ENCODE results near the gene CSN1S1.
"Not testable (repeated sequence)": the region's sequence is repeated elsewhere in the genome, so short reads cannot be mapped to it uniquely, and the experiment has no call there.

Gene CSN1S1

GRCh38 chr4:69896530-69897116 is 34.2 kb upstream of the CSN1S1 start:
- no peak overlapping the region for H3K27ac ChIP-seq
- DNase-seq (ENCODE audit: low spot score), result no peak
- no peak overlapping the region for H3K4me3 ChIP-seq
- no peak for TF ChIP-seq CTCF (IDR thresholded peaks at IDR 0.05)

GRCh38 chr4:69907151-69907550 is 23.7 kb upstream of the CSN1S1 start:
- Histone ChIP-seq H3K27ac (no peak overlapping the region), H3K4me3 (no peak overlapping the region)
- no peak for DNase-seq (ENCODE audit: low spot score)
- no peak for TF ChIP-seq CTCF (IDR thresholded peaks at IDR 0.05)

- DNase-seq (ENCODE audit: low spot score), result no peak
- Histone ChIP-seq H3K27ac (no peak overlapping the region), H3K4me3 (no peak overlapping the region)
- no peak for TF ChIP-seq CTCF (IDR thresholded peaks at IDR 0.05)
Observed at GRCh38 chr4:69909195-69909594, 21.7 kb upstream of the CSN1S1 start.

- TF ChIP-seq CTCF (IDR thresholded peaks at IDR 0.05), result no peak
- DNase-seq (ENCODE audit: low spot score), result no peak
- H3K27ac ChIP-seq, result no peak overlapping the region
- H3K4me3 ChIP-seq, result no peak overlapping the region
Observed at GRCh38 chr4:69910016-69910782, 20.7 kb upstream of the CSN1S1 start.

GRCh38 chr4:69920874-69921273 is 10.0 kb upstream of the CSN1S1 start:
- TF ChIP-seq CTCF (IDR thresholded peaks at IDR 0.05), result no peak
- no peak overlapping the region for H3K4me3 ChIP-seq
- DNase-seq (ENCODE audit: low spot score), result no peak
- no peak overlapping the region for H3K27ac ChIP-seq

- DNase-seq (ENCODE audit: low spot score); H3K4me3 ChIP-seq; H3K27ac ChIP-seq: not testable (repeated sequence)
Observed at GRCh38 chr4:69923782-69924410, 7.0 kb upstream of the CSN1S1 start.

- Histone ChIP-seq H3K27ac (no peak overlapping the region), H3K4me3 (no peak overlapping the region)
- TF ChIP-seq CTCF (IDR thresholded peaks at IDR 0.05), result no peak
- no peak for DNase-seq (ENCODE audit: low spot score)
Observed at GRCh38 chr4:69934150-69934549, 3.3 kb downstream of the CSN1S1 start.
